H9 (cell line): Measurements from ENCODE around the gene NUMA1. TPM values are rescaled to one million over a fixed set of nuclear protein-coding genes. Genes with fewer than 3 reads are reported as not detected.
A peak's percentile ranks its signal among the peaks of the same experiment; 100 is the strongest.

Experiments used
- DNase-seq: peaks from one replicate; pipeline ENCODE4 v3.0.0-alpha.2; 2017
- H2AFZ ChIP-seq: one replicate; pipeline ENCODE4 v1.6.1; 2013; ENCODE audit warnings: mild to moderate bottlenecking, low read length, control low read depth, moderate library complexity
- H2AK5ac ChIP-seq: 2 replicates; pipeline ENCODE4 v1.6.1; 2013; ENCODE audit warnings: low read length, control low read depth, mixed read lengths; ENCODE audit not compliant: insufficient read length
- H2BK120ac ChIP-seq: one replicate; pipeline ENCODE4 v1.6.1; 2013; ENCODE audit warnings: low read depth, mild to moderate bottlenecking, low read length, control low read depth, inconsistent platforms; ENCODE audit not compliant: poor library complexity, severe bottlenecking
- H2BK12ac ChIP-seq: 2 replicates; pipeline ENCODE4 v1.6.1; 2013; ENCODE audit warnings: low read length, control low read depth, mixed read lengths, low read depth; ENCODE audit not compliant: insufficient read length
- H2BK15ac ChIP-seq: 2 replicates; pipeline ENCODE4 v1.6.1; 2013; ENCODE audit warnings: low read depth, low read length, control low read depth
- H2BK20ac ChIP-seq: one replicate; pipeline ENCODE4 v1.6.1; 2013; ENCODE audit warnings: low read depth, mild to moderate bottlenecking, low read length, control low read depth, inconsistent platforms; ENCODE audit not compliant: poor library complexity, severe bottlenecking
- H2BK5ac ChIP-seq: 2 replicates; pipeline ENCODE4 v1.6.1; 2013; ENCODE audit warnings: low read length, control low read depth, mixed read lengths; ENCODE audit not compliant: insufficient read length
- H3K14ac ChIP-seq: 2 replicates; pipeline ENCODE4 v1.6.1; 2013; ENCODE audit warnings: low read length, control low read depth; ENCODE audit not compliant: insufficient read depth
- H3K18ac ChIP-seq: 2 replicates; pipeline ENCODE4 v1.6.1; 2013; ENCODE audit warnings: low read depth, mild to moderate bottlenecking, mixed read lengths, low read length, control low read depth; ENCODE audit not compliant: insufficient read length
- H3K23ac ChIP-seq: 2 replicates; pipeline ENCODE4 v1.6.1; 2013; ENCODE audit warnings: low read length, control low read depth, mixed read lengths, low read depth; ENCODE audit not compliant: insufficient read length
- H3K23me2 ChIP-seq: 2 replicates; pipeline ENCODE4 v1.6.1; 2013; ENCODE audit warnings: low read depth, mild to moderate bottlenecking, mixed read lengths, low read length, control low read depth; ENCODE audit not compliant: insufficient read length, poor library complexity, severe bottlenecking
- H3K27ac ChIP-seq: 2 replicates; pipeline ENCODE4 v1.5.1; 2013; ENCODE audit warnings: low read length, control low read depth, mixed read lengths, low read depth; ENCODE audit not compliant: insufficient read length
- H3K27me3 ChIP-seq: 2 replicates; pipeline ENCODE4 v1.6.1; 2013; ENCODE audit warnings: low read length, control low read depth, inconsistent platforms; ENCODE audit not compliant: insufficient read depth
- H3K4ac ChIP-seq: 2 replicates; pipeline ENCODE4 v1.6.1; 2013; ENCODE audit warnings: low read depth, mild to moderate bottlenecking, control low read depth, inconsistent platforms, low read length, moderate library complexity
- H3K4me1 ChIP-seq: 2 replicates; pipeline ENCODE4 v1.6.1; 2013; ENCODE audit warnings: low read length, control low read depth, inconsistent platforms; ENCODE audit not compliant: insufficient read depth
- H3K4me2 ChIP-seq: 2 replicates; pipeline ENCODE4 v1.6.1; 2013; ENCODE audit warnings: low read length, control low read depth, mixed read lengths; ENCODE audit not compliant: insufficient read length, insufficient read depth
- H3K56ac ChIP-seq: 2 replicates; pipeline ENCODE4 v1.6.1; 2013; ENCODE audit warnings: low read depth, mild to moderate bottlenecking, mixed read lengths, low read length, control low read depth; ENCODE audit not compliant: insufficient read length
- H3K79me1 ChIP-seq: 2 replicates; pipeline ENCODE4 v1.6.1; 2013; ENCODE audit warnings: low read depth, mild to moderate bottlenecking, moderate library complexity, low read length, control low read depth, inconsistent platforms; ENCODE audit not compliant: insufficient read depth, poor library complexity, severe bottlenecking
- H3K79me2 ChIP-seq: 2 replicates; pipeline ENCODE4 v1.6.1; 2013; ENCODE audit warnings: low read length, control low read depth, inconsistent platforms; ENCODE audit not compliant: insufficient read depth
- H3K9ac ChIP-seq: 2 replicates; pipeline ENCODE4 v1.6.1; 2013; ENCODE audit warnings: low read length, control low read depth, mixed read lengths; ENCODE audit not compliant: insufficient read length; ENCODE audit errors: extremely low read depth
- H3K9me3 ChIP-seq: one replicate; pipeline ENCODE4 v1.6.1; 2013; ENCODE audit warnings: low read depth, low read length, inconsistent platforms; ENCODE audit not compliant: control insufficient read depth
- H3T11ph ChIP-seq: one replicate; pipeline ENCODE4 v1.6.1; 2013; ENCODE audit warnings: mild to moderate bottlenecking, low read length, control low read depth, inconsistent platforms
- H4K20me1 ChIP-seq: one replicate; pipeline ENCODE4 v1.6.1; 2013; ENCODE audit not compliant: control insufficient read depth, insufficient read length, insufficient read depth
- H4K5ac ChIP-seq: 2 replicates; pipeline ENCODE4 v1.6.1; 2013; ENCODE audit warnings: low read depth, mild to moderate bottlenecking, mixed read lengths, low read length, control low read depth; ENCODE audit not compliant: insufficient read length
- H4K8ac ChIP-seq: replicated peaks from 2 replicates; pipeline ENCODE4 v1.6.1; 2013; ENCODE audit warnings: low read length, control low read depth, mixed read lengths, low read depth; ENCODE audit not compliant: insufficient read length
- H4K91ac ChIP-seq: 2 replicates; pipeline ENCODE4 v1.6.1; 2013; ENCODE audit warnings: low read depth, mild to moderate bottlenecking, moderate library complexity, mixed read lengths, low read length, control low read depth; ENCODE audit not compliant: insufficient read length
- H3K27ac Mint-ChIP-seq, 3 experiments: 2 replicates in 2 of 3; 3 replicates in 1 of 3; pipeline ENCODE4 v1.8.0; 2020 to 2021; ENCODE audit warnings: mixed read lengths in 3 of 3, mild to moderate bottlenecking in 1 of 3, moderate library complexity in 1 of 3
- H3K27me3 Mint-ChIP-seq: 2 replicates; pipeline ENCODE4 v1.8.0; 2021; ENCODE audit warnings: low read depth, mild to moderate bottlenecking, moderate library complexity, mixed read lengths
- H3K36me3 Mint-ChIP-seq, 3 experiments: 2 replicates in 2 of 3; 3 replicates in 1 of 3; pipeline ENCODE4 v1.8.0; 2020 to 2021; ENCODE audit warnings: low read depth in 3 of 3, mixed read lengths in 3 of 3; ENCODE audit not compliant: insufficient read depth in 1 of 3
- H3K4me1 Mint-ChIP-seq, 2 experiments: 2 replicates each; pipeline ENCODE4 v1.8.0; 2020; ENCODE audit warnings: mixed read lengths in 2 of 2
- H3K4me3 Mint-ChIP-seq, 2 experiments: 2 replicates in 1 of 2; 3 replicates in 1 of 2; pipeline ENCODE4 v1.8.0; 2020 to 2021; ENCODE audit warnings: mild to moderate bottlenecking in 2 of 2, mixed read lengths in 2 of 2, moderate library complexity in 1 of 2
- H3K9me3 Mint-ChIP-seq, 2 experiments: 2 replicates in 1 of 2; 3 replicates in 1 of 2; pipeline ENCODE4 v1.8.0; 2020; ENCODE audit warnings: mild to moderate bottlenecking in 2 of 2, mixed read lengths in 2 of 2, moderate library complexity in 1 of 2
- CTCF ChIP-seq: fragments of 200-600 bp; sonication (generic); conservative IDR thresholded peaks from 3 replicates; pipeline ENCODE4 v1.8.0; 2021; ENCODE audit warnings: antibody characterized with exemption, mild to moderate bottlenecking
- WGBS: extraction: QIAGEN DNeasy Blood & Tissue Kit; methylation state at CpG from one replicate; pipeline ENCODE4 v1.1.7; 2013; ENCODE audit warnings: missing lambda C conversion rate, low lambda C conversion rate, mixed read lengths; ENCODE audit not compliant: insufficient read length; ENCODE audit errors: extremely low coverage; 5-methylcytosine and 5-hydroxymethylcytosine counted together
- total RNA-seq: library from RNA; stranded (reverse); gene quantifications from 2 replicates; pipeline ENCODE4 v1.2.1, GENCODE V29; 2021

Gene NUMA1
- total RNA-seq, 1 experiment from 2014 or later = 136 TPM

- H3K9me3 Mint-ChIP-seq = no peaks in the 10 kb centered on the region
- no peak for DNase-seq
- H3K36me3 Mint-ChIP-seq = peaks cover 1 to 20% (median 14%) of the 10 kb centered on the region in 3 experiments
- Histone ChIP-seq H3K18ac (no peak overlapping the region), H3K4me1 (no peaks in the 10 kb centered on the region), H3K79me2 (peaks cover 22% of the 10 kb centered on the region), H3K4me2 (no peak overlapping the region), H3K23me2 (peaks cover 7% of the 10 kb centered on the region), H2BK120ac (no peak overlapping the region), H2AK5ac (no peak overlapping the region), H2AFZ (no peak overlapping the region), H3K4ac (no peak overlapping the region), H3K27ac (no peak overlapping the region), H3K23ac (no peak overlapping the region), H2BK20ac (no peak overlapping the region), H4K5ac (no peak overlapping the region), H2BK5ac (no peak overlapping the region), H2BK15ac (no peak overlapping the region), H2BK12ac (no peak overlapping the region), H4K20me1 (no peaks in the 10 kb centered on the region), H3K79me1 (no peaks in the 10 kb centered on the region), H3K9me3 (no peaks in the 10 kb centered on the region), H3K56ac (no peak overlapping the region), H3K14ac (no peak overlapping the region), H4K91ac (no peak overlapping the region), H3T11ph (no peak overlapping the region), H3K27me3 (no peaks in the 10 kb centered on the region), H3K9ac (no peak overlapping the region), H4K8ac (no peak overlapping the region)
- H3K4me1 Mint-ChIP-seq = peaks cover 27 to 38% of the 10 kb centered on the region in 2 experiments
- H3K4me3 Mint-ChIP-seq = peak overlapping the region; percentile 80 to 95
- peak overlapping the region in 1 of 3 experiments; percentile 67; a peak in 1 of 7 replicates for H3K27ac Mint-ChIP-seq
- TF ChIP-seq CTCF = no peak
- H3K27me3 Mint-ChIP-seq = no peaks in the 10 kb centered on the region; the same call in 1 of the 2 replicates
- no CpG with 5 or more reads among the region's 6 CpGs for WGBS
Observed at GRCh38 chr11:72078477-72078876, 1.9 kb downstream of the NUMA1 start.
